HEK293 (cell line): ENCODE results near the gene ZNF555.

Experiments
- EGR2 ChIP-seq: fragments of 450-650 bp; formaldehyde crosslinking; IDR thresholded peaks from 2 replicates; pipeline ENCODE4 v1.5.1; 2016; ENCODE audit warnings: low read depth, missing biosample characterization, missing genetic modification characterization
- HIC1 ChIP-seq: fragments of 450-650 bp; formaldehyde crosslinking; IDR thresholded peaks from 2 replicates; pipeline ENCODE4 v1.5.1; 2016; ENCODE audit warnings: missing biosample characterization, missing genetic modification characterization
- HOXD13 ChIP-seq: sonication (generic); formaldehyde crosslinking; IDR thresholded peaks from 2 replicates; pipeline ENCODE4 v1.8.0; 2022; ENCODE audit warnings: missing genetic modification reagents, borderline replicate concordance
- MZF1 ChIP-seq: fragments of 450-650 bp; formaldehyde crosslinking; IDR thresholded peaks from 2 replicates; pipeline ENCODE4 v1.5.1; 2017; ENCODE audit warnings: missing biosample characterization, missing genetic modification characterization, borderline replicate concordance
- SETDB1 ChIP-seq: IDR thresholded peaks from one replicate; pipeline ENCODE4 v1.6.1; 2017; ENCODE audit warnings: mild to moderate bottlenecking, low read length, moderate library complexity, mixed read lengths; ENCODE audit not compliant: insufficient read length
- ZBTB17 ChIP-seq: fragments of 450-650 bp; formaldehyde crosslinking; IDR thresholded peaks from 2 replicates; pipeline ENCODE4 v1.5.1; 2016; ENCODE audit warnings: missing biosample characterization, missing genetic modification characterization
- ZBTB44 ChIP-seq: fragments of 450-650 bp; IDR thresholded peaks from 2 replicates; pipeline ENCODE4 v1.5.1; 2018; ENCODE audit warnings: missing biosample characterization, mild to moderate bottlenecking, missing genetic modification characterization
- ZBTB7A ChIP-seq: fragments of 450-650 bp; formaldehyde crosslinking; IDR thresholded peaks from 2 replicates; pipeline ENCODE4 v1.5.1; 2016; ENCODE audit warnings: low read depth, missing biosample characterization, missing genetic modification characterization
- ZFP37 ChIP-seq: fragments of 450-650 bp; formaldehyde crosslinking; IDR thresholded peaks from 2 replicates; pipeline ENCODE4 v1.5.1; 2016; ENCODE audit warnings: missing biosample characterization, missing genetic modification characterization
- ZNF112 ChIP-seq: fragments of 450-650 bp; formaldehyde crosslinking; IDR thresholded peaks from 2 replicates; pipeline ENCODE4 v1.5.0; 2017; ENCODE audit warnings: missing biosample characterization, missing genetic modification characterization
- ZNF114 ChIP-seq: fragments of 450-650 bp; formaldehyde crosslinking; IDR thresholded peaks from 2 replicates; pipeline ENCODE4 v1.5.0; 2017; ENCODE audit warnings: missing biosample characterization, missing genetic modification characterization
- ZNF132 ChIP-seq: fragments of 450-650 bp; formaldehyde crosslinking; IDR thresholded peaks from 2 replicates; pipeline ENCODE4 v1.5.1; 2017; ENCODE audit warnings: missing biosample characterization, missing genetic modification characterization, borderline replicate concordance
- ZNF140 ChIP-seq: fragments of 450-650 bp; formaldehyde crosslinking; IDR thresholded peaks from 2 replicates; pipeline ENCODE4 v1.5.1; 2016; ENCODE audit warnings: missing biosample characterization, missing genetic modification characterization
- ZNF214 ChIP-seq: fragments of 450-650 bp; formaldehyde crosslinking; IDR thresholded peaks from 2 replicates; pipeline ENCODE4 v1.5.1; 2017; ENCODE audit warnings: missing biosample characterization, mild to moderate bottlenecking, missing genetic modification characterization, borderline replicate concordance
- ZNF223 ChIP-seq: fragments of 450-650 bp; formaldehyde crosslinking; IDR thresholded peaks from 2 replicates; pipeline ENCODE4 v1.5.1; 2016; ENCODE audit warnings: missing biosample characterization, missing genetic modification characterization
- ZNF26 ChIP-seq: fragments of 450-650 bp; formaldehyde crosslinking; IDR thresholded peaks from 2 replicates; pipeline ENCODE4 v1.5.1; 2016; ENCODE audit warnings: missing biosample characterization, missing genetic modification characterization
- ZNF266 ChIP-seq: fragments of 450-650 bp; formaldehyde crosslinking; IDR thresholded peaks from 2 replicates; pipeline ENCODE4 v1.5.1; 2016; ENCODE audit warnings: missing biosample characterization, missing genetic modification characterization, low read depth
- ZNF350 ChIP-seq: fragments of 450-650 bp; formaldehyde crosslinking; IDR thresholded peaks from 2 replicates; pipeline ENCODE4 v1.5.0; 2017; ENCODE audit warnings: missing biosample characterization, mild to moderate bottlenecking, missing genetic modification characterization
- ZNF394 ChIP-seq: fragments of 450-650 bp; formaldehyde crosslinking; IDR thresholded peaks from 2 replicates; pipeline ENCODE4 v1.5.1; 2016; ENCODE audit warnings: missing biosample characterization, missing genetic modification characterization, mild to moderate bottlenecking, moderate library complexity, borderline replicate concordance
- ZNF423 ChIP-seq: fragments of 450-650 bp; formaldehyde crosslinking; IDR thresholded peaks from 2 replicates; pipeline ENCODE4 v1.5.1; 2016; ENCODE audit warnings: missing biosample characterization, missing genetic modification characterization
- ZNF473 ChIP-seq: fragments of 450-650 bp; formaldehyde crosslinking; IDR thresholded peaks from 2 replicates; pipeline ENCODE4 v1.5.1; 2017; ENCODE audit warnings: missing biosample characterization, missing genetic modification characterization
- ZNF510 ChIP-seq: fragments of 450-650 bp; formaldehyde crosslinking; IDR thresholded peaks from 2 replicates; pipeline ENCODE4 v1.5.1; 2018; ENCODE audit warnings: mild to moderate bottlenecking, missing genetic modification characterization, missing biosample characterization; ENCODE audit not compliant: insufficient replicate concordance
- ZNF549 ChIP-seq: fragments of 450-650 bp; IDR thresholded peaks from 2 replicates; pipeline ENCODE4 v1.5.1; 2018; ENCODE audit warnings: missing biosample characterization, missing genetic modification characterization, mild to moderate bottlenecking, inconsistent platforms, moderate library complexity
- ZNF555 ChIP-seq: fragments of 450-650 bp; formaldehyde crosslinking; conservative IDR thresholded peaks from 2 replicates; pipeline ENCODE4 v1.5.1; 2017; ENCODE audit warnings: missing biosample characterization, mild to moderate bottlenecking, missing genetic modification characterization, inconsistent platforms
- ZNF561 ChIP-seq: fragments of 450-650 bp; IDR thresholded peaks from 2 replicates; pipeline ENCODE4 v1.5.1; 2018; ENCODE audit warnings: missing biosample characterization, missing genetic modification characterization, borderline replicate concordance
- ZNF610 ChIP-seq: fragments of 450-650 bp; formaldehyde crosslinking; IDR thresholded peaks from 2 replicates; pipeline ENCODE4 v1.5.1; 2016; ENCODE audit warnings: missing biosample characterization, missing genetic modification characterization, borderline replicate concordance
- ZNF785 ChIP-seq: fragments of 450-650 bp; formaldehyde crosslinking; IDR thresholded peaks from 2 replicates; pipeline ENCODE4 v1.5.1; 2016; ENCODE audit warnings: missing biosample characterization, missing genetic modification characterization
- TF ChIP-seq, protein P1 (sequence below): fragments of 450-650 bp; formaldehyde crosslinking; IDR thresholded peaks from 2 replicates; pipeline ENCODE4 v1.5.1; 2016; ENCODE audit warnings: missing biosample characterization, missing genetic modification characterization
- TF ChIP-seq, protein P2 (sequence below): fragments of 450-650 bp; formaldehyde crosslinking; IDR thresholded peaks from 2 replicates; pipeline ENCODE4 v1.5.1; 2017; ENCODE audit warnings: missing biosample characterization, missing genetic modification characterization
- TF ChIP-seq, protein P3 (sequence below): fragments of 450-650 bp; formaldehyde crosslinking; IDR thresholded peaks from 2 replicates; pipeline ENCODE4 v1.5.1; 2017; ENCODE audit warnings: missing biosample characterization, missing genetic modification characterization

Gene ZNF555

GRCh38 chr19:2819540-2820111 lies 21.6 kb upstream of the ZNF555 start, which contains the start of gene ZNF554 (continued):
- TF ChIP-seq, protein P1, sequence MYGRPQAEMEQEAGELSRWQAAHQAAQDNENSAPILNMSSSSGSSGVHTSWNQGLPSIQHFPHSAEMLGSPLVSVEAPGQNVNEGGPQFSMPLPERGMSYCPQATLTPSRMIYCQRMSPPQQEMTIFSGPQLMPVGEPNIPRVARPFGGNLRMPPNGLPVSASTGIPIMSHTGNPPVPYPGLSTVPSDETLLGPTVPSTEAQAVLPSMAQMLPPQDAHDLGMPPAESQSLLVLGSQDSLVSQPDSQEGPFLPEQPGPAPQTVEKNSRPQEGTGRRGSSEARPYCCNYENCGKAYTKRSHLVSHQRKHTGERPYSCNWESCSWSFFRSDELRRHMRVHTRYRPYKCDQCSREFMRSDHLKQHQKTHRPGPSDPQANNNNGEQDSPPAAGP (tag by site-specific recombination): peak; percentile 45; the same call in 1 of the 2 replicates
- TF ChIP-seq ZNF140 (tag by site-specific recombination) (no peak), ZNF350 (tag by site-specific recombination) (no peak), ZNF473 (tag by site-specific recombination) (no peak), ZNF112 (tag by site-specific recombination) (no peak), SETDB1 (no peak), ZNF549 (no peak), MZF1 (tag by site-specific recombination) (no peak), ZNF785 (no peak), ZNF561 (tag by site-specific recombination) (peak; percentile 84), ZNF26 (tag by site-specific recombination) (no peak), HOXD13 (CRISPR knock-in tag) (no peak), ZNF423 (tag by site-specific recombination) (no peak), ZNF114 (no peak), EGR2 (tag by site-specific recombination) (no peak), HIC1 (tag by site-specific recombination) (no peak), ZNF223 (tag by site-specific recombination) (no peak), ZBTB17 (peak; percentile 72), ZNF610 (peak; percentile 41; the same call in 1 of the 2 replicates), ZBTB44 (tag by site-specific recombination) (0 out of 2 replicates have a peak, but pooled peaks have one; percentile 12), ZNF132 (tag by site-specific recombination) (no peak), ZNF510 (no peak), ZNF555 (tag by site-specific recombination) (no peak), ZNF214 (no peak), ZNF266 (tag by site-specific recombination) (no peak), ZNF394 (tag by site-specific recombination) (peak; percentile 53; the same call in 1 of the 2 replicates), ZFP37 (tag by site-specific recombination) (no peak), ZBTB7A (tag by site-specific recombination) (no peak)
- TF ChIP-seq, protein P2, sequence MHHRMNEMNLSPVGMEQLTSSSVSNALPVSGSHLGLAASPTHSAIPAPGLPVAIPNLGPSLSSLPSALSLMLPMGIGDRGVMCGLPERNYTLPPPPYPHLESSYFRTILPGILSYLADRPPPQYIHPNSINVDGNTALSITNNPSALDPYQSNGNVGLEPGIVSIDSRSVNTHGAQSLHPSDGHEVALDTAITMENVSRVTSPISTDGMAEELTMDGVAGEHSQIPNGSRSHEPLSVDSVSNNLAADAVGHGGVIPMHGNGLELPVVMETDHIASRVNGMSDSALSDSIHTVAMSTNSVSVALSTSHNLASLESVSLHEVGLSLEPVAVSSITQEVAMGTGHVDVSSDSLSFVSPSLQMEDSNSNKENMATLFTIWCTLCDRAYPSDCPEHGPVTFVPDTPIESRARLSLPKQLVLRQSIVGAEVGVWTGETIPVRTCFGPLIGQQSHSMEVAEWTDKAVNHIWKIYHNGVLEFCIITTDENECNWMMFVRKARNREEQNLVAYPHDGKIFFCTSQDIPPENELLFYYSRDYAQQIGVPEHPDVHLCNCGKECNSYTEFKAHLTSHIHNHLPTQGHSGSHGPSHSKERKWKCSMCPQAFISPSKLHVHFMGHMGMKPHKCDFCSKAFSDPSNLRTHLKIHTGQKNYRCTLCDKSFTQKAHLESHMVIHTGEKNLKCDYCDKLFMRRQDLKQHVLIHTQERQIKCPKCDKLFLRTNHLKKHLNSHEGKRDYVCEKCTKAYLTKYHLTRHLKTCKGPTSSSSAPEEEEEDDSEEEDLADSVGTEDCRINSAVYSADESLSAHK (tag by site-specific recombination): peak; percentile 20; the same call in 1 of the 2 replicates
- TF ChIP-seq, protein P3, sequence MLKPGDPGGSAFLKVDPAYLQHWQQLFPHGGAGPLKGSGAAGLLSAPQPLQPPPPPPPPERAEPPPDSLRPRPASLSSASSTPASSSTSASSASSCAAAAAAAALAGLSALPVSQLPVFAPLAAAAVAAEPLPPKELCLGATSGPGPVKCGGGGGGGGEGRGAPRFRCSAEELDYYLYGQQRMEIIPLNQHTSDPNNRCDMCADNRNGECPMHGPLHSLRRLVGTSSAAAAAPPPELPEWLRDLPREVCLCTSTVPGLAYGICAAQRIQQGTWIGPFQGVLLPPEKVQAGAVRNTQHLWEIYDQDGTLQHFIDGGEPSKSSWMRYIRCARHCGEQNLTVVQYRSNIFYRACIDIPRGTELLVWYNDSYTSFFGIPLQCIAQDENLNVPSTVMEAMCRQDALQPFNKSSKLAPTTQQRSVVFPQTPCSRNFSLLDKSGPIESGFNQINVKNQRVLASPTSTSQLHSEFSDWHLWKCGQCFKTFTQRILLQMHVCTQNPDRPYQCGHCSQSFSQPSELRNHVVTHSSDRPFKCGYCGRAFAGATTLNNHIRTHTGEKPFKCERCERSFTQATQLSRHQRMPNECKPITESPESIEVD (tag by site-specific recombination): no peak
